GM23338 (cell line): Measurements from ENCODE around the gene CRLF3. TPM values are rescaled to one million over a fixed set of nuclear protein-coding genes. Genes with fewer than 3 reads are reported as not detected.

Experiments
- ATAC-seq: fragments of 200-7000 bp; cut with Tn5 transposase; 3 replicates; pipeline ENCODE4 v1.9.1; 2020
- DNase-seq: peaks from one replicate; pipeline ENCODE4 v3.0.0-alpha.2; 2015; ENCODE audit warnings: low spot score
- H2AFZ ChIP-seq: fragments of 200-600 bp; sonication (generic); 2 replicates; pipeline ENCODE4 v1.8.0; 2016; ENCODE audit warnings: antibody characterized with exemption, mild to moderate bottlenecking, moderate library complexity
- H3F3A ChIP-seq: fragments of 200-600 bp; sonication (generic); replicated peaks from 2 replicates; pipeline ENCODE4 v1.8.0; 2017; ENCODE audit warnings: antibody characterized with exemption, mixed run types, low read depth
- H3K27ac ChIP-seq: fragments of 200-600 bp; sonication (generic); 2 replicates; pipeline ENCODE4 v1.6.1; 2016; ENCODE audit warnings: low read depth
- H3K27me3 ChIP-seq: fragments of 200-600 bp; sonication (generic); 2 replicates; pipeline ENCODE4 v1.8.0; 2016; ENCODE audit warnings: mild to moderate bottlenecking, mixed run types, moderate library complexity; ENCODE audit not compliant: insufficient read depth
- H3K36me3 ChIP-seq: fragments of 200-600 bp; sonication (generic); 2 replicates; pipeline ENCODE4 v1.8.0; 2016; ENCODE audit warnings: mild to moderate bottlenecking; ENCODE audit not compliant: insufficient read depth
- H3K4me1 ChIP-seq: fragments of 200-600 bp; sonication (generic); 2 replicates; pipeline ENCODE4 v1.8.0; 2016; ENCODE audit warnings: mild to moderate bottlenecking, moderate library complexity; ENCODE audit not compliant: insufficient read depth
- H3K4me2 ChIP-seq: fragments of 200-600 bp; sonication (generic); 2 replicates; pipeline ENCODE4 v1.7.1; 2017; ENCODE audit warnings: mixed run types
- H3K4me3 ChIP-seq: fragments of 200-600 bp; sonication (generic); 2 replicates; pipeline ENCODE4 v1.6.1; 2016; ENCODE audit warnings: mixed run types
- H3K79me2 ChIP-seq: fragments of 200-600 bp; sonication (generic); replicated peaks from 2 replicates; pipeline ENCODE4 v1.8.0; 2017; ENCODE audit warnings: mild to moderate bottlenecking; ENCODE audit not compliant: insufficient read depth
- H3K9me2 ChIP-seq: fragments of 200-600 bp; sonication (generic); 2 replicates; pipeline ENCODE4 v1.8.0; 2017; ENCODE audit not compliant: insufficient read depth
- H4K20me1 ChIP-seq: fragments of 200-600 bp; sonication (generic); replicated peaks from 2 replicates; pipeline ENCODE4 v1.8.0; 2017; ENCODE audit warnings: mild to moderate bottlenecking; ENCODE audit not compliant: insufficient read depth
- H3K27ac Mint-ChIP-seq: 2 replicates; pipeline ENCODE4 v1.8.0; 2020; ENCODE audit warnings: inconsistent platforms, mild to moderate bottlenecking, moderate library complexity, mixed read lengths
- H3K27me3 Mint-ChIP-seq: 3 replicates; pipeline ENCODE4 v1.8.0; 2022; ENCODE audit warnings: low read depth, mild to moderate bottlenecking, moderate library complexity, mixed read lengths, inconsistent platforms; ENCODE audit not compliant: insufficient read depth, poor library complexity
- H3K36me3 Mint-ChIP-seq: 3 replicates; pipeline ENCODE4 v1.8.0; 2021; ENCODE audit warnings: low read depth, mild to moderate bottlenecking, inconsistent platforms, moderate library complexity, mixed read lengths
- H3K4me1 Mint-ChIP-seq: 3 replicates; pipeline ENCODE4 v1.8.0; 2020; ENCODE audit warnings: mild to moderate bottlenecking, inconsistent platforms, mixed read lengths
- H3K4me3 Mint-ChIP-seq: 3 replicates; pipeline ENCODE4 v1.8.0; 2021; ENCODE audit warnings: moderate library complexity, mild to moderate bottlenecking, inconsistent platforms, mixed read lengths
- H3K9me3 Mint-ChIP-seq: 3 replicates; pipeline ENCODE4 v1.8.0; 2020; ENCODE audit warnings: moderate library complexity, mild to moderate bottlenecking, inconsistent platforms, mixed read lengths
- CREB1 ChIP-seq: fragments of 250-450 bp; sonication (Bioruptor Pico); IDR thresholded peaks from 2 replicates; pipeline ENCODE4 v1.5.0; 2020; ENCODE audit warnings: low read depth, mild to moderate bottlenecking, moderate library complexity
- ETS1 ChIP-seq: IDR thresholded peaks from 2 replicates; pipeline ENCODE4 v1.6.1; 2016; ENCODE audit warnings: antibody characterized with exemption
- EZH2 ChIP-seq: fragments of 200-600 bp; sonication (generic); IDR thresholded peaks from one replicate; pipeline ENCODE4 v1.8.0; 2017; ENCODE audit warnings: antibody characterized with exemption, mild to moderate bottlenecking, low read depth; ENCODE audit not compliant: unreplicated experiment
- EZH2phosphoT487 ChIP-seq: fragments of 200-600 bp; sonication (generic); IDR thresholded peaks from one replicate; pipeline ENCODE4 v1.8.1; 2018; ENCODE audit warnings: antibody characterized with exemption; ENCODE audit not compliant: unreplicated experiment
- JUNB ChIP-seq: IDR thresholded peaks from one replicate; pipeline ENCODE4 v1.6.1; 2016; ENCODE audit warnings: antibody characterized with exemption; ENCODE audit not compliant: unreplicated experiment
- NANOG ChIP-seq: IDR thresholded peaks from 2 replicates; pipeline ENCODE4 v1.6.1; 2016; ENCODE audit warnings: antibody characterized with exemption, borderline replicate concordance
- POLR2AphosphoS5 ChIP-seq: IDR thresholded peaks from 2 replicates; pipeline ENCODE4 v1.6.1; 2016; ENCODE audit warnings: antibody characterized with exemption, low read depth
- REST ChIP-seq: IDR thresholded peaks from one replicate; pipeline ENCODE4 v1.6.1; 2018; ENCODE audit warnings: antibody characterized with exemption; ENCODE audit not compliant: unreplicated experiment
- STAT1 ChIP-seq: IDR thresholded peaks from one replicate; pipeline ENCODE4 v1.6.1; 2016; ENCODE audit warnings: antibody characterized with exemption; ENCODE audit not compliant: unreplicated experiment
- ZNF114 ChIP-seq: fragments of 250-450 bp; sonication (Bioruptor Pico); IDR thresholded peaks from 2 replicates; pipeline ENCODE4 v1.5.0; 2020; ENCODE audit warnings: mild to moderate bottlenecking, moderate library complexity
- ZNF331 ChIP-seq: fragments of 250-450 bp; sonication (Bioruptor Pico); IDR thresholded peaks from 2 replicates; pipeline ENCODE4 v1.5.0; 2020; ENCODE audit warnings: low read depth, mild to moderate bottlenecking, moderate library complexity
- polyA plus RNA-seq: library from polyadenylated mRNA; unstranded; fragments of >200 nt; fragmentation: Nextera tagmentation; extraction: Ambion mirVana; gene quantifications from 2 replicates; pipeline ENCODE4 v1.2.1, GENCODE V29; 2016
- total RNA-seq: library from RNA; depleted of rRNA; stranded (reverse); fragments of >200 nt; shearing (Covaris generic); gene quantifications from 2 replicates; pipeline ENCODE4 v1.2.3, GENCODE V29; 2014
- TF ChIP-seq, protein P1 (sequence below), 2 experiments: fragments of 200-600 bp in 1 of 2; sonication (generic) in 1 of 2; conservative IDR thresholded peaks; 2 replicates each; pipeline versions ENCODE4 v1.5.1 to v1.6.1; 2016 to 2017; ENCODE audit warnings: antibody characterized with exemption in 2 of 2, low read depth in 2 of 2, mild to moderate bottlenecking in 2 of 2, moderate library complexity in 1 of 2
- TF ChIP-seq, protein P2 (sequence below): fragments of 250-450 bp; sonication (Bioruptor Pico); IDR thresholded peaks from 2 replicates; pipeline ENCODE4 v1.5.0; 2020; ENCODE audit warnings: mild to moderate bottlenecking, moderate library complexity

Gene CRLF3
- total and polyA plus RNA-seq, 2 experiments from 2014 or later: 24.2 to 28.6 TPM

DNA sequence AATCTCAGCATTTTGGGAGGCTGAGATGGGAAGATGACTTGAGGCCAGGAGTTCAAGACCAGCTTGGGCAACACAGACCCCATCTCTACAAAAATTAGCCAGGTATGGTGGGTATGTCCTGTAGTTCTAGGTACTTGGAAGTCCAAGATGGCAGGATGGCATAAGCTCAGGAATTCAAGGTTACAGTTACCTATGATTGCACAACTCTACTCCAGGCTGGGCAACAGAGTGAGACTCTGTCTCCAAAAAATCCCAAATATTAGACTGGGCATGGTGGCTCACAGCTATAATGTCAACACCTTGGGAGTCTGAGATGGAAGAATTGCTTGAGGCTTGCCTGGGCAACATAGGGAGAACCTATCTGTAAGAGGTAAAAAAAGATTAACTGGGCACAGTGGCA is 63.4 kb downstream of the CRLF3 start:
- Histone ChIP-seq H3K4me1 (no peaks in the 10 kb centered on the region), H3K27me3 (no peaks in the 10 kb centered on the region), H4K20me1 (peaks cover 30% of the 10 kb centered on the region), H2AFZ (no peak overlapping the region), H3K4me3 (no peak overlapping the region), H3K79me2 (peaks cover 69% of the 10 kb centered on the region), H3K4me2 (no peak overlapping the region), H3K36me3 (peaks cover 11% of the 10 kb centered on the region), H3K9me2 (no peaks in the 10 kb centered on the region), H3K27ac (no peak overlapping the region), H3F3A (peaks cover 13% of the 10 kb centered on the region; the same call in 1 of the 2 replicates)
- Mint-ChIP-seq H3K27ac (no peak overlapping the region), H3K9me3 (no peaks in the 10 kb centered on the region; the same call in 2 of the 3 replicates), H3K27me3 (peaks cover 3% of the 10 kb centered on the region), H3K4me1 (no peaks in the 10 kb centered on the region), H3K4me3 (no peak overlapping the region), H3K36me3 (peaks cover 77% of the 10 kb centered on the region)
- TF ChIP-seq STAT1 (no peak), ZNF331 (CRISPR knock-in tag) (no peak), EZH2phosphoT487 (no peak), REST (no peak), NANOG (no peak), ZNF114 (no peak), CREB1 (CRISPR knock-in tag) (no peak), ETS1 (no peak), EZH2 (no peak), POLR2AphosphoS5 (no peak), JUNB (no peak)
- TF ChIP-seq, protein P1, sequence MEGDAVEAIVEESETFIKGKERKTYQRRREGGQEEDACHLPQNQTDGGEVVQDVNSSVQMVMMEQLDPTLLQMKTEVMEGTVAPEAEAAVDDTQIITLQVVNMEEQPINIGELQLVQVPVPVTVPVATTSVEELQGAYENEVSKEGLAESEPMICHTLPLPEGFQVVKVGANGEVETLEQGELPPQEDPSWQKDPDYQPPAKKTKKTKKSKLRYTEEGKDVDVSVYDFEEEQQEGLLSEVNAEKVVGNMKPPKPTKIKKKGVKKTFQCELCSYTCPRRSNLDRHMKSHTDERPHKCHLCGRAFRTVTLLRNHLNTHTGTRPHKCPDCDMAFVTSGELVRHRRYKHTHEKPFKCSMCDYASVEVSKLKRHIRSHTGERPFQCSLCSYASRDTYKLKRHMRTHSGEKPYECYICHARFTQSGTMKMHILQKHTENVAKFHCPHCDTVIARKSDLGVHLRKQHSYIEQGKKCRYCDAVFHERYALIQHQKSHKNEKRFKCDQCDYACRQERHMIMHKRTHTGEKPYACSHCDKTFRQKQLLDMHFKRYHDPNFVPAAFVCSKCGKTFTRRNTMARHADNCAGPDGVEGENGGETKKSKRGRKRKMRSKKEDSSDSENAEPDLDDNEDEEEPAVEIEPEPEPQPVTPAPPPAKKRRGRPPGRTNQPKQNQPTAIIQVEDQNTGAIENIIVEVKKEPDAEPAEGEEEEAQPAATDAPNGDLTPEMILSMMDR (conservative IDR thresholded peaks at IDR 0.05; ENCODE audit: low read depth in 2 of 2): no peak
- TF ChIP-seq, protein P2, sequence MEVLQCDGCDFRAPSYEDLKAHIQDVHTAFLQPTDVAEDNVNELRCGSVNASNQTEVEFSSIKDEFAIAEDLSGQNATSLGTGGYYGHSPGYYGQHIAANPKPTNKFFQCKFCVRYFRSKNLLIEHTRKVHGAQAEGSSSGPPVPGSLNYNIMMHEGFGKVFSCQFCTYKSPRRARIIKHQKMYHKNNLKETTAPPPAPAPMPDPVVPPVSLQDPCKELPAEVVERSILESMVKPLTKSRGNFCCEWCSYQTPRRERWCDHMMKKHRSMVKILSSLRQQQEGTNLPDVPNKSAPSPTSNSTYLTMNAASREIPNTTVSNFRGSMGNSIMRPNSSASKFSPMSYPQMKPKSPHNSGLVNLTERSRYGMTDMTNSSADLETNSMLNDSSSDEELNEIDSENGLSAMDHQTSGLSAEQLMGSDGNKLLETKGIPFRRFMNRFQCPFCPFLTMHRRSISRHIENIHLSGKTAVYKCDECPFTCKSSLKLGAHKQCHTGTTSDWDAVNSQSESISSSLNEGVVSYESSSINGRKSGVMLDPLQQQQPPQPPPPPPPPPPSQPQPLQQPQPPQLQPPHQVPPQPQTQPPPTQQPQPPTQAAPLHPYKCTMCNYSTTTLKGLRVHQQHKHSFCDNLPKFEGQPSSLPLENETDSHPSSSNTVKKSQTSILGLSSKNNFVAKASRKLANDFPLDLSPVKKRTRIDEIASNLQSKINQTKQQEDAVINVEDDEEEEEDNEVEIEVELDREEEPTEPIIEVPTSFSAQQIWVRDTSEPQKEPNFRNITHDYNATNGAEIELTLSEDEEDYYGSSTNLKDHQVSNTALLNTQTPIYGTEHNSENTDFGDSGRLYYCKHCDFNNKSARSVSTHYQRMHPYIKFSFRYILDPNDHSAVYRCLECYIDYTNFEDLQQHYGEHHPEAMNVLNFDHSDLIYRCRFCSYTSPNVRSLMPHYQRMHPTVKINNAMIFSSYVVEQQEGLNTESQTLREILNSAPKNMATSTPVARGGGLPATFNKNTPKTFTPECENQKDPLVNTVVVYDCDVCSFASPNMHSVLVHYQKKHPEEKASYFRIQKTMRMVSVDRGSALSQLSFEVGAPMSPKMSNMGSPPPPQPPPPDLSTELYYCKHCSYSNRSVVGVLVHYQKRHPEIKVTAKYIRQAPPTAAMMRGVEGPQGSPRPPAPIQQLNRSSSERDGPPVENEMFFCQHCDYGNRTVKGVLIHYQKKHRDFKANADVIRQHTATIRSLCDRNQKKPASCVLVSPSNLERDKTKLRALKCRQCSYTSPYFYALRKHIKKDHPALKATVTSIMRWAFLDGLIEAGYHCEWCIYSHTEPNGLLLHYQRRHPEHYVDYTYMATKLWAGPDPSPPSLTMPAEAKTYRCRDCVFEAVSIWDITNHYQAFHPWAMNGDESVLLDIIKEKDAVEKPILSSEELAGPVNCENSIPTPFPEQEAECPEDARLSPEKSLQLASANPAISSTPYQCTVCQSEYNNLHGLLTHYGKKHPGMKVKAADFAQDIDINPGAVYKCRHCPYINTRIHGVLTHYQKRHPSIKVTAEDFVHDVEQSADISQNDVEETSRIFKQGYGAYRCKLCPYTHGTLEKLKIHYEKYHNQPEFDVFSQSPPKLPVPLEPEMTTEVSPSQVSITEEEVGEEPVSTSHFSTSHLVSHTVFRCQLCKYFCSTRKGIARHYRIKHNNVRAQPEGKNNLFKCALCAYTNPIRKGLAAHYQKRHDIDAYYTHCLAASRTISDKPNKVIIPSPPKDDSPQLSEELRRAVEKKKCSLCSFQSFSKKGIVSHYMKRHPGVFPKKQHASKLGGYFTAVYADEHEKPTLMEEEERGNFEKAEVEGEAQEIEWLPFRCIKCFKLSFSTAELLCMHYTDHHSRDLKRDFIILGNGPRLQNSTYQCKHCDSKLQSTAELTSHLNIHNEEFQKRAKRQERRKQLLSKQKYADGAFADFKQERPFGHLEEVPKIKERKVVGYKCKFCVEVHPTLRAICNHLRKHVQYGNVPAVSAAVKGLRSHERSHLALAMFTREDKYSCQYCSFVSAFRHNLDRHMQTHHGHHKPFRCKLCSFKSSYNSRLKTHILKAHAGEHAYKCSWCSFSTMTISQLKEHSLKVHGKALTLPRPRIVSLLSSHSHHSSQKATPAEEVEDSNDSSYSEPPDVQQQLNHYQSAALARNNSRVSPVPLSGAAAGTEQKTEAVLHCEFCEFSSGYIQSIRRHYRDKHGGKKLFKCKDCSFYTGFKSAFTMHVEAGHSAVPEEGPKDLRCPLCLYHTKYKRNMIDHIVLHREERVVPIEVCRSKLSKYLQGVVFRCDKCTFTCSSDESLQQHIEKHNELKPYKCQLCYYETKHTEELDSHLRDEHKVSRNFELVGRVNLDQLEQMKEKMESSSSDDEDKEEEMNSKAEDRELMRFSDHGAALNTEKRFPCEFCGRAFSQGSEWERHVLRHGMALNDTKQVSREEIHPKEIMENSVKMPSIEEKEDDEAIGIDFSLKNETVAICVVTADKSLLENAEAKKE (CRISPR knock-in tag): no peak
- no peak for ATAC-seq
- DNase-seq: no peak
